Measurements from ENCODE around the gene SEZ6. TPM values are rescaled to one million over a fixed set of nuclear protein-coding genes. Genes with fewer than 3 reads are reported as not detected.

Gene SEZ6
- total RNA-seq, 2 experiments from 2014 or later = not detected

- ChIA-PET CTCF (interaction anchor here (0.6 to 1.2 kb wide), 3 partner anchors 49 to 61 kb away, joined by 3 to 6 read pairs (median 3); no protein-coding TSS in a partner anchor), POLR2A (no interaction called here)
- ATAC-seq = no peak
- H3K36me3 Mint-ChIP-seq (ENCODE audit: low read depth) = no peaks in the 10 kb centered on the region
- no peak for DNase-seq
- H3K4me1 Mint-ChIP-seq = peaks cover 5% of the 10 kb centered on the region
- intact Hi-C loops (cut with DNase I, micrococcal nuclease) = no loop called here
- peaks cover 19% of the 10 kb centered on the region for H3K27me3 Mint-ChIP-seq
- H3K4me3 Mint-ChIP-seq = no peak overlapping the region
- no peaks in the 10 kb centered on the region for H3K9me3 Mint-ChIP-seq (ENCODE audit: low read depth)
- no peak overlapping the region for H3K27ac Mint-ChIP-seq
Measured at GRCh38 chr17:29014716-29015115, 8.9 kb upstream of the SEZ6 start.

- POLR2A ChIA-PET = no interaction called here
- CTCF ChIA-PET = no interaction called here
- ATAC-seq (no peak), DNase-seq (no peak)
- Mint-ChIP-seq H3K9me3 (ENCODE audit: low read depth) (no peaks in the 10 kb centered on the region), H3K27ac (no peak overlapping the region), H3K4me1 (peaks cover 3% of the 10 kb centered on the region), H3K4me3 (no peak overlapping the region), H3K27me3 (peaks cover 16% of the 10 kb centered on the region), H3K36me3 (ENCODE audit: low read depth) (no peaks in the 10 kb centered on the region)
- intact Hi-C loops (cut with DNase I, micrococcal nuclease) = no loop called here
Measured at GRCh38 chr17:29012535-29012934, 6.7 kb upstream of the SEZ6 start.

- ChIA-PET POLR2A (no interaction called here), CTCF (interaction anchor here (0.6 to 1.8 kb wide), 3 partner anchors 45 to 103 kb away, joined by 3 to 8 read pairs (median 4); no protein-coding TSS in a partner anchor)
- H3K4me1 Mint-ChIP-seq = peaks cover 3% of the 10 kb centered on the region
- H3K27ac Mint-ChIP-seq = no peak overlapping the region
- DNase-seq (no peak), ATAC-seq (no peak)
- H3K36me3 Mint-ChIP-seq (ENCODE audit: low read depth) = no peaks in the 10 kb centered on the region
- intact Hi-C loops (cut with DNase I, micrococcal nuclease) = no loop called here
- H3K9me3 Mint-ChIP-seq (ENCODE audit: low read depth) = no peaks in the 10 kb centered on the region
- H3K27me3 Mint-ChIP-seq = peaks cover 29% of the 10 kb centered on the region
- H3K4me3 Mint-ChIP-seq = no peak overlapping the region
Measured at GRCh38 chr17:29010586-29010985, 4.8 kb upstream of the SEZ6 start.

GRCh38 chr17:29010129-29010528 lies 4.3 kb upstream of the SEZ6 start:
- ChIA-PET CTCF (interaction anchor here (0.6 to 1.8 kb wide), 5 partner anchors 9 to 104 kb away, joined by 3 to 8 read pairs (median 3); no protein-coding TSS in a partner anchor), POLR2A (no interaction called here)
- Mint-ChIP-seq H3K4me3 (no peak overlapping the region), H3K27ac (no peak overlapping the region), H3K4me1 (peaks cover 5% of the 10 kb centered on the region), H3K27me3 (peaks cover 31% of the 10 kb centered on the region), H3K9me3 (ENCODE audit: low read depth) (no peaks in the 10 kb centered on the region), H3K36me3 (ENCODE audit: low read depth) (no peaks in the 10 kb centered on the region)
- intact Hi-C loops (cut with DNase I, micrococcal nuclease) = no loop called here
- DNase-seq = no peak
- ATAC-seq = no peak

GRCh38 chr17:29008591-29008990 lies 2.8 kb upstream of the SEZ6 start:
- DNase-seq (no peak), ATAC-seq (no peak)
- Mint-ChIP-seq H3K36me3 (ENCODE audit: low read depth) (no peaks in the 10 kb centered on the region), H3K4me1 (peaks cover 5% of the 10 kb centered on the region), H3K4me3 (no peak overlapping the region), H3K9me3 (ENCODE audit: low read depth) (no peaks in the 10 kb centered on the region), H3K27me3 (peaks cover 43% of the 10 kb centered on the region), H3K27ac (no peak overlapping the region)
- POLR2A ChIA-PET = no interaction called here
- CTCF ChIA-PET = interaction anchor here (1.0 kb wide), 1 partner anchor 41 kb away, joined by 3 read pairs; no protein-coding TSS in a partner anchor
- intact Hi-C loops (cut with DNase I, micrococcal nuclease) = no loop called here

- POLR2A ChIA-PET = no interaction called here
- Mint-ChIP-seq H3K4me3 (no peak overlapping the region), H3K36me3 (ENCODE audit: low read depth) (no peaks in the 10 kb centered on the region), H3K27me3 (peaks cover 46% of the 10 kb centered on the region), H3K9me3 (ENCODE audit: low read depth) (no peaks in the 10 kb centered on the region), H3K27ac (no peak overlapping the region), H3K4me1 (peaks cover 5% of the 10 kb centered on the region)
- intact Hi-C loops (cut with DNase I, micrococcal nuclease) = no loop called here
- ATAC-seq (no peak), DNase-seq (no peak)
- CTCF ChIA-PET = interaction anchor here (1.0 to 2.2 kb wide), 3 partner anchors 41 to 109 kb away, joined by 3 to 8 read pairs (median 5); no protein-coding TSS in a partner anchor
Measured at GRCh38 chr17:29007860-29008455, 2.1 kb upstream of the SEZ6 start.

- H3K36me3 Mint-ChIP-seq (ENCODE audit: low read depth) = no peaks in the 10 kb centered on the region
- ATAC-seq (no peak), DNase-seq (no peak)
- no peaks in the 10 kb centered on the region for H3K9me3 Mint-ChIP-seq (ENCODE audit: low read depth)
- H3K27me3 Mint-ChIP-seq = peaks cover 49% of the 10 kb centered on the region
- intact Hi-C loops (cut with DNase I, micrococcal nuclease) = no loop called here
- no peak overlapping the region for H3K27ac Mint-ChIP-seq
- peaks cover 5% of the 10 kb centered on the region for H3K4me1 Mint-ChIP-seq
- CTCF ChIA-PET = interaction anchor here (0.9 to 2.2 kb wide), 4 partner anchors 27 to 109 kb away, joined by 3 to 8 read pairs (median 4); no protein-coding TSS in a partner anchor
- POLR2A ChIA-PET = no interaction called here
- H3K4me3 Mint-ChIP-seq = no peak overlapping the region
Measured at GRCh38 chr17:29007456-29007855, 1.6 kb upstream of the SEZ6 start.

GRCh38 chr17:29004081-29004692 lies 1.6 kb downstream of the SEZ6 start:
- Mint-ChIP-seq H3K27ac (no peak overlapping the region), H3K36me3 (ENCODE audit: low read depth) (no peaks in the 10 kb centered on the region), H3K4me1 (peaks cover 2% of the 10 kb centered on the region), H3K9me3 (ENCODE audit: low read depth) (no peaks in the 10 kb centered on the region), H3K27me3 (peaks cover 43% of the 10 kb centered on the region), H3K4me3 (no peak overlapping the region)
- DNase-seq (no peak), ATAC-seq (no peak)
- CTCF ChIA-PET = interaction anchor here (0.7 kb wide), 1 partner anchor 69 kb away, joined by 3 read pairs; no protein-coding TSS in a partner anchor
- POLR2A ChIA-PET = no interaction called here
- intact Hi-C loops (cut with DNase I, micrococcal nuclease) = no loop called here

GRCh38 chr17:29003289-29003688 lies 2.5 kb downstream of the SEZ6 start:
- ATAC-seq (no peak), DNase-seq (no peak)
- Mint-ChIP-seq H3K4me3 (no peak overlapping the region), H3K36me3 (ENCODE audit: low read depth) (no peaks in the 10 kb centered on the region), H3K4me1 (peaks cover 2% of the 10 kb centered on the region), H3K9me3 (ENCODE audit: low read depth) (no peaks in the 10 kb centered on the region), H3K27ac (no peak overlapping the region), H3K27me3 (peaks cover 38% of the 10 kb centered on the region)
- ChIA-PET CTCF (interaction anchor here (0.7 to 0.8 kb wide), 2 partner anchors 69 to 277 kb away, joined by 3 to 4 read pairs; no protein-coding TSS in a partner anchor), POLR2A (no interaction called here)
- intact Hi-C loops (cut with DNase I, micrococcal nuclease) = no loop called here

- ATAC-seq = no peak
- no peak for DNase-seq
- Mint-ChIP-seq H3K27ac (no peak overlapping the region), H3K4me1 (peaks cover 2% of the 10 kb centered on the region), H3K9me3 (ENCODE audit: low read depth) (no peaks in the 10 kb centered on the region), H3K4me3 (no peak overlapping the region), H3K27me3 (peaks cover 38% of the 10 kb centered on the region), H3K36me3 (ENCODE audit: low read depth) (no peaks in the 10 kb centered on the region)
- POLR2A ChIA-PET = no interaction called here
- CTCF ChIA-PET = interaction anchor here (1.1 kb wide), 1 partner anchor 9 kb away, joined by 4 read pairs; no protein-coding TSS in a partner anchor
- intact Hi-C loops (cut with DNase I, micrococcal nuclease) = no loop called here
Measured at GRCh38 chr17:29002811-29003210, 3.0 kb downstream of the SEZ6 start.

GRCh38 chr17:29000973-29001372 lies 4.9 kb downstream of the SEZ6 start:
- no peak for ATAC-seq
- POLR2A ChIA-PET = interaction anchor here (0.7 kb wide), 1 partner anchor 14 kb away, joined by 3 read pairs; no protein-coding TSS in a partner anchor
- Mint-ChIP-seq H3K36me3 (ENCODE audit: low read depth) (no peaks in the 10 kb centered on the region), H3K4me1 (peaks cover 2% of the 10 kb centered on the region), H3K4me3 (no peak overlapping the region), H3K27ac (no peak overlapping the region), H3K27me3 (peaks cover 26% of the 10 kb centered on the region), H3K9me3 (ENCODE audit: low read depth) (no peaks in the 10 kb centered on the region)
- intact Hi-C loops (cut with DNase I, micrococcal nuclease) = no loop called here
- CTCF ChIA-PET = interaction anchor here (0.6 to 1.1 kb wide), 3 partner anchors 9 to 179 kb away, joined by 3 read pairs; partner anchors contain the start of gene MYO18A
- no peak for DNase-seq

- Mint-ChIP-seq H3K4me3 (no peak overlapping the region), H3K36me3 (ENCODE audit: low read depth) (no peaks in the 10 kb centered on the region), H3K27me3 (peaks cover 19% of the 10 kb centered on the region), H3K9me3 (ENCODE audit: low read depth) (no peaks in the 10 kb centered on the region), H3K4me1 (no peaks in the 10 kb centered on the region), H3K27ac (no peak overlapping the region)
- DNase-seq = no peak
- POLR2A ChIA-PET = no interaction called here
- CTCF ChIA-PET = interaction anchor here (0.9 to 1.1 kb wide), 2 partner anchors 14 to 117 kb away, joined by 3 to 4 read pairs; no protein-coding TSS in a partner anchor
- no peak for ATAC-seq
- intact Hi-C loops (cut with DNase I, micrococcal nuclease) = no loop called here
Measured at GRCh38 chr17:28999206-28999605, 6.6 kb downstream of the SEZ6 start.
